Measurements from ENCODE around the gene MLKL. TPM values are rescaled to one million over a fixed set of nuclear protein-coding genes. Genes with fewer than 3 reads are reported as not detected.
A peak's percentile ranks its signal among the peaks of the same experiment; 100 is the strongest.

MLKL gene
- total RNA-seq, 1 donor from 2014 or later, result 11.5 TPM

DNA sequence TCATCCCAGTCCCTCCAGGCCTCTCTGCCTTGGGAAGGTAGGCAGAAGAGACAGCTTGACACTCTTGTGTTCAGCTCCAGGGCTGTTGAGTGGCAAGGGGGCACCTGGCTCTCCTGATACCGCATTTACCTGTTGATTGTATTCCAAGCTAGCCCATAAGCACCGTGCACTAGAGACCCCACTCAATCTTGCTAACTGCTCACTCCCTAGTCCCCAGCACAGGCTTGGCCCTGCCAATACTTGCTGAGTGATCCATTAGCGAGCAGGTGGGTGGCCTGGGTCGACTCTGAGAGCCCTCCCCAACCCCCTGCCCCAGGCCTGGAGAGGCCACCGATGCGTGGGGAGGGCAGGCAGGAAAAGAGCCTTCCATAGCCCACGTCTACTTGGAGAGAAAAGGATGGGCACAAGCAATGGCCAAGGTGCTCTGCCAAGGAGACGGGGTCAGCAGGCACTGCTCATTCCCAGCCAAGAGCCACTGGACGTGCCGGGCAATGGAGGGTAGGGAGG lies 44.5 kb upstream of the MLKL start:
- TF ChIP-seq, protein P1, sequence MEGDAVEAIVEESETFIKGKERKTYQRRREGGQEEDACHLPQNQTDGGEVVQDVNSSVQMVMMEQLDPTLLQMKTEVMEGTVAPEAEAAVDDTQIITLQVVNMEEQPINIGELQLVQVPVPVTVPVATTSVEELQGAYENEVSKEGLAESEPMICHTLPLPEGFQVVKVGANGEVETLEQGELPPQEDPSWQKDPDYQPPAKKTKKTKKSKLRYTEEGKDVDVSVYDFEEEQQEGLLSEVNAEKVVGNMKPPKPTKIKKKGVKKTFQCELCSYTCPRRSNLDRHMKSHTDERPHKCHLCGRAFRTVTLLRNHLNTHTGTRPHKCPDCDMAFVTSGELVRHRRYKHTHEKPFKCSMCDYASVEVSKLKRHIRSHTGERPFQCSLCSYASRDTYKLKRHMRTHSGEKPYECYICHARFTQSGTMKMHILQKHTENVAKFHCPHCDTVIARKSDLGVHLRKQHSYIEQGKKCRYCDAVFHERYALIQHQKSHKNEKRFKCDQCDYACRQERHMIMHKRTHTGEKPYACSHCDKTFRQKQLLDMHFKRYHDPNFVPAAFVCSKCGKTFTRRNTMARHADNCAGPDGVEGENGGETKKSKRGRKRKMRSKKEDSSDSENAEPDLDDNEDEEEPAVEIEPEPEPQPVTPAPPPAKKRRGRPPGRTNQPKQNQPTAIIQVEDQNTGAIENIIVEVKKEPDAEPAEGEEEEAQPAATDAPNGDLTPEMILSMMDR (IDR thresholded peaks at IDR 0.05; ENCODE audit: insufficient read depth, low read length, poor library complexity, severe bottlenecking), result no peak
- no peak for DNase-seq (ENCODE audit: low read depth)
- H3K4me3 ChIP-seq (ENCODE audit: low read depth, low read length), result no peak overlapping the region
- H3K27me3 ChIP-seq (ENCODE audit: control insufficient read depth, insufficient read depth, low read length), result no peaks in the 10 kb centered on the region
- no peaks in the 10 kb centered on the region for H3K36me3 ChIP-seq (ENCODE audit: control insufficient read depth, insufficient read depth, low read length)

DNA sequence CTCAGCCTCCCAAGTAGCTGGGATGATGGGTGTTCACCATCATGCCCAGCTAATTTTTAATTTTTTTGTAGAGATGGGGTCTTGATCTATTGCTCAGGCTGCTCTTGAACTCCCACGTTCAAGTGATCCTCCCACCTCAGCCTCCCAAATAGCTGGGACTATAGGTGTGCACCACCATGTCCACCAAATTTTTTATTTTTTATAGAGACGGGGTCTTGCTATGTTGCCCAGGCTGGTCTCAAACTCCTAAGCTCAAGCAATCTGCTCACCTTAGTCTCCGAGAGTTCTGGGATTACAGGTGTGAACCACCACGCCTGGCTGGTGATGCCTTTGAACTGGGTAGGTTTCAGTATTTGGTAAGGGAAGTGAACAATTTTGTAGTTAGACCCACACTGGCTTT lies 43.9 kb upstream of the MLKL start:
- TF ChIP-seq, protein P1 (IDR thresholded peaks at IDR 0.05; ENCODE audit: insufficient read depth, low read length, poor library complexity, severe bottlenecking), result no peak
- no peak for DNase-seq (ENCODE audit: low read depth)
- Histone ChIP-seq H3K4me3 (ENCODE audit: low read depth, low read length) (no peak overlapping the region), H3K27me3 (ENCODE audit: control insufficient read depth, insufficient read depth, low read length) (no peaks in the 10 kb centered on the region), H3K36me3 (ENCODE audit: control insufficient read depth, insufficient read depth, low read length) (no peaks in the 10 kb centered on the region)

DNA sequence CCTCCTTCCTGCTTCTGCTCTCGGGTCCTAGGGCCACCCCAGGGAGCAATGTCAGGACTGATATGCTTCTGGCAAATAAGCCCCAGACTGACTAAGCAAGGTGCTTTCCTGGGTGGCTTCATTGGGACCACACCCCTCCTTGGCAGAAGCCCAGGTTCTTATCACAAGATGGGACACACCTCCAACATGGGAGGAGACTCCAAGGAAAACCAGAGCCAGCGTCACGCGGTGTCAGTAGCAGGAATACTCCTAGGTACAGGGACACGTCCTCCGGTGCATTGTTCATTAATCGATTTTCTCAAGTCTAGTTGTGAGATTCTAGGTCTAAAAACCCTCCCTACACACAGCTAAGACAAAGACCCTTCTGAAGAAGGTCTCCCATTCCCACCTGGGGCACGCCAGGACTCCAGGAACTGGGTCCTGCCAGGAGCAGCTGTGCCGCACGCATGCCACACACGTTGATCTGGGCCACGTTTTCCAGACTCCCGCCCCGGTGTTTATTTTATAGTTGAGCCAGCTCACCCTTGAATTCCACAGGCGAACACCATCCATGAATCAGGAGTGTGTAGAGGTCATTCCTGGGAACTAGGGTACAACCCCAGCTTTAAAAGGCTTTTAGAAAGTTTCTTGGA lies 43.1 kb upstream of the MLKL start:
- no peaks in the 10 kb centered on the region for H3K36me3 ChIP-seq (ENCODE audit: control insufficient read depth, insufficient read depth, low read length)
- TF ChIP-seq, protein P1 (IDR thresholded peaks at IDR 0.05; ENCODE audit: insufficient read depth, low read length, poor library complexity, severe bottlenecking), result no peak
- H3K27me3 ChIP-seq (ENCODE audit: control insufficient read depth, insufficient read depth, low read length), result no peaks in the 10 kb centered on the region
- H3K4me3 ChIP-seq (ENCODE audit: low read depth, low read length), result peak overlapping the region; percentile 20
- DNase-seq (ENCODE audit: low read depth), result peak; percentile 86

DNA sequence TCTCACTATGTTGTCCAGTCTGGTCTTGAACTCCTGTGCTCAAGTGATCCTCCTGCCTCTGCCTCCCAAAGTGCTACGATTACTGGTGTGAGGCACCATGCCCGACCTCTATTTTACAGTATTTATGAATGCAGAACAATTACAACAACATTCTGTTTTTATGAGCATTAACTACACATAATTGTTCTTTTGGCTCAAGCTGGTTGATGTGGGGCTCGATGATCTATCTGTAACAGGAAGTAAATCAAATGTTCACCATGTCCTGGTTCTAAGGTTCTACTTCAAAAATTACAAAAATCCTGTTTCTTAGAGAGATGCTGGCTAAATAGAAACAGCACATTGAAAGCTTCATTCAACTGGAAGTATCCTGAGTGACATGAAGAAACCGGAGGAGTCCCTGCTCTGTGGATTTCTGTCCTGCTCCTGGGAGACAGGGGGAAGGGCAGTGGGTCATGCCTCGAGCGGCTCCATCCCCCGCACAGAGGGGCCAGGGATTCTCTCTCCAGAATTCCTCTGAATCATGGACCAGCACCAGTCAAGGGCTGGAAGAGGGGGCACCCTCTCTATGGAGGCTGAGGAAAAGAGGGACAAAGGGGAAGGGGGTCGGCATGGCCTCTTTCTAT lies 42.5 kb upstream of the MLKL start:
- TF ChIP-seq, protein P1 (IDR thresholded peaks at IDR 0.05; ENCODE audit: insufficient read depth, low read length, poor library complexity, severe bottlenecking), result no peak
- no peak for DNase-seq (ENCODE audit: low read depth)
- H3K27me3 ChIP-seq (ENCODE audit: control insufficient read depth, insufficient read depth, low read length), result no peaks in the 10 kb centered on the region
- no peaks in the 10 kb centered on the region for H3K36me3 ChIP-seq (ENCODE audit: control insufficient read depth, insufficient read depth, low read length)
- no peak overlapping the region for H3K4me3 ChIP-seq (ENCODE audit: low read depth, low read length)

DNA sequence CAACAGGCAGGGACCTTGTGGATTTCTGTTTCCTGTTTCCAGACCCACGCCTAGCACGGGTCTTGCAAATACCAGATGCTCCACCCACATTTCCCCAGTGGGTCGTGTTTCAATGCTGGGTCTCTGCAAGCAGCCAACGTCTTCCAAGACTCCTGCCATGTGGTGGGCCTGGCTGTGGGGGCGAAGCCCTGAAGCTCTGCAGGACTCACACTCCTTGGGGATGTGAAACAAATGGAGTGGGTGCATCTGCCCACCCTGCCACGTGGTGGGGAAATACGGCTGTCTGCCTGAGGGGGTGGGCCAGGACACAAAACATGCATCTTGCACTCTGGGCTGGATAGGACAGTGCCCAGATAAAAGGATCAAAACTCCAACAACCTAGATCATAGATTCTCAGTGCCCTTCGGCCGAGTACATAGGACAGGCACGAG lies 41.4 kb upstream of the MLKL start:
- no peak overlapping the region for H3K4me3 ChIP-seq (ENCODE audit: low read depth, low read length)
- no peaks in the 10 kb centered on the region for H3K36me3 ChIP-seq (ENCODE audit: control insufficient read depth, insufficient read depth, low read length)
- DNase-seq (ENCODE audit: low read depth), result no peak
- TF ChIP-seq, protein P1 (IDR thresholded peaks at IDR 0.05; ENCODE audit: insufficient read depth, low read length, poor library complexity, severe bottlenecking), result no peak
- no peaks in the 10 kb centered on the region for H3K27me3 ChIP-seq (ENCODE audit: control insufficient read depth, insufficient read depth, low read length)

Data from kidney epithelial cell (primary cell).